ENCODE results near the gene ADGRL4.
"Not testable (repeated sequence)": the region's sequence is repeated elsewhere in the genome, so short reads cannot be mapped to it uniquely, and the experiment has no call there.

Gene ADGRL4

DNA sequence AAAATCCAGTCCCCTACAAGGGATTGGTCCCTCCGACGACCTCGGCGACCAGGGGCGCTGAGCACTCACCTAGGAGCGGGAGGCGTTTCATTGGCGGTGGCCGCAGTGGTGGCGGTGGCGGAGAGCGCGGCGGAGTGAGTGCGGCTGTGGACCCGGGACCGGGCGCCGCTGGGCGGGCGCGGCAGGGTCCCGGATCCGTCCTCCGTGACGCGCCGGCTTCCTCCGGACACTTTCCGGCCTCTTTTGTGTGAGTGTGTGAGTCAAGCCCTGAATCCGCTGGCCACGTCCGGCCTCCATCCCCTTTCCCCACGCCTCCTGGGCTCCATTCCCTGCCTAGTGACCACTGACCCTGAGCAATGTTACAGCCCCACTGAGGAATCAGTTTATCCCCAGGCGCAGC is at the start of gene ADGRL4:
Gene ADGRL4 (minus strand): TSS at position 167 of the 400 bp plus-strand sequence. CDS start 76 bp downstream, at position 91.
- no peak for DNase-seq

GRCh38 chr1:79055856-79056255 is 49.3 kb upstream of the ADGRL4 start:
- DNase-seq: no peak

DNA sequence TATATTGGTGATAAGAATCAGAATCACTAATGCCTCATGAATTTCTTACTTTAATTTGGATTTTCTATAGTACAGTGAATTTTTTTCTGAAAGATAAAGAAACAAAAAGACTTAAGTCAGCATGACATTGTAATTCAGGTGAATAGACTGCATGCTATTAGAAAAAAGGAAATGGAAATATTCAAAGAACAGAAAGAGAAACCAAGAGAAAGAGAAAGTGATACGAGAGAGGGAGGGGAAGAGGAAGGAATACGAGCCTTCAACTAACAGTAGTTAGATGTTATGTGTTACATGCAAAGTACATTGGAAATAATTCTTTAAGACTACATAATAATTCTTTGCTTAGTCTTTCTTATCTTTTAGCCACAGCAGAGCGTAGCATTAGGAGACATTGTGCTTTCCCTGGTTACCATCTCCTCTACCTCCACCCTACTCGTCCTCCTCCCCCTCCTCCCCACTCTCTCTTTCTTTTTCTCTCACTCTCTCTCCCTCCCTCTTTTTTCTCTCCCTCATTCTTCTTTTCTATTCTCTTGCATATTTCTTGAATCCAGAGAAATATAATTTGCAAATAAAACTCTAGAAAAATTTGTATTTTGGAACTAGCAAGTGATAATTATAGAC is 46.4 kb upstream of the ADGRL4 start:
- DNase-seq: no peak

GRCh38 chr1:79044974-79045650 is 38.6 kb upstream of the ADGRL4 start:
- DNase-seq: no peak

DNA sequence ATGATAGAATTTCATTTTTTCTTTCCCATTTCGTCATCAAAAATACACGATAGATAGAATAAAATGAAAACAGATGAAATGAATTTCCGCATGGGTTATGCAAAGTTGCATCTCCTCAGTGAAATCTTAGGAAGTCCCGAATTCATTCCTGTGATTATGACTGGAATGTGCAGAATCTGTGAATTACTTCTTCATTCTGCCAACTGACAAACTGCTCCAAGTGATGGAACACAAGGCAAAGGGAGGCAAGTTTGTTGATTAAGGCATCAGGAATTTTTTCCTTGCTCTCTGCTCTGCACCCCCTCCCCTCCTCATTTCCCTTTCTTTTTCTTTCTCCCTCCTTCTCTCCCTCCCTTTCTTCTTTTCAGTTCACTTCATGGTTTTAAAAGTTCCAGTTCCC is 37.0 kb upstream of the ADGRL4 start:
- no peak for DNase-seq

DNA sequence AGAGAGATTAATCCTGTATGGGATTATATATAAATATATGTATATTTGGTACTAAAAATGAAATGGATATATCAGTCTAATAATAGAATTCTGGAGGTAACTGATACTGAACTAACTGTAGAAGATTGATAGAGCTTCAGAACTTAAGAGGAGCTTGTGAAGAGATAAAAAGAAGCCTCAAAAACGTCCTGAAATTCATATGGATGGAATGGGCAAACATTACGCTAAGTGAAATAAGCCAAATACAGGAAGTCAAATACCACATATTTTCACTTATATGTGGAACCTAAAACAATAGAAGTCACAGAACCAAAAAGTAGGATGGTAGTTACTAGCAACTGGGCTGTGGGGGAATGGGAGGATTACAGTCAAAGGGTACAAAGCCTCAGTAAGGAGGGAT is 36.0 kb upstream of the ADGRL4 start:
- DNase-seq: no peak

DNA sequence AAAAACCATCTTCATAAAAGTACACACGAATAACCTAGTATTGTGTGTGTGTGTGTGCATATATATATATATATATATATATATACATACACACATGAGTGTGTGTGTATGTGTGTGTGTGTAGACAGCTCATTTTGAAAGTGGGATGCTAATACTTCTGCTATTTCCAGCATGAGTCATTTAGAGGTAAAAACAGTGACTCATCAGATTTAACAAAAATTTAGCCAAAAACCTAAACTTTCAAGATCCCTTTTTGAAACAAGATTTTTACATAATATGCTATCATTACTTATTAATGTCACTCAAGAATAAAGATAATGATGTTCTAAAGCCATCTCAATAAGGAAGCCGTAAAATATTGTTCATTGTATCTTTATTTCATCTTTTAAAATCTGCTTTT is 35.6 kb upstream of the ADGRL4 start:
- DNase-seq: no peak

DNA sequence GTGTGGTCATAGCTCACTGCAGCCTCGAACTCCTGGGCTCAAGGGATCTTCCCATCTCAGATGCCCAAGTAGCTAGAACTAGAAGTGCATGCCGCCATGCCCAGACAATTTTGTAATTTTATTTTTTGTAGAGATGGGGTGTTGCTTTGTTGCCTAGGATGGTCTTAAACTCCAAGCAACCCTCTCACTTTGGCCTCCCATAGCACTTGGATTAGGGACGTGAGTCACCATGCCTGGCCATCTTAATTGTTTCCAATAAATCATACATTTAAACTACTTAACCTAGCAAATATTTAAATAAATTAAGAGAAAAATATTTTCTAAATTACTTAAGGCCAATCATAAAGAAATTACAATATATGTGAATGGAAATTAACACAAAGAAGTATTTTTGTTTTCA is 35.1 kb upstream of the ADGRL4 start:
- no peak for DNase-seq

DNA sequence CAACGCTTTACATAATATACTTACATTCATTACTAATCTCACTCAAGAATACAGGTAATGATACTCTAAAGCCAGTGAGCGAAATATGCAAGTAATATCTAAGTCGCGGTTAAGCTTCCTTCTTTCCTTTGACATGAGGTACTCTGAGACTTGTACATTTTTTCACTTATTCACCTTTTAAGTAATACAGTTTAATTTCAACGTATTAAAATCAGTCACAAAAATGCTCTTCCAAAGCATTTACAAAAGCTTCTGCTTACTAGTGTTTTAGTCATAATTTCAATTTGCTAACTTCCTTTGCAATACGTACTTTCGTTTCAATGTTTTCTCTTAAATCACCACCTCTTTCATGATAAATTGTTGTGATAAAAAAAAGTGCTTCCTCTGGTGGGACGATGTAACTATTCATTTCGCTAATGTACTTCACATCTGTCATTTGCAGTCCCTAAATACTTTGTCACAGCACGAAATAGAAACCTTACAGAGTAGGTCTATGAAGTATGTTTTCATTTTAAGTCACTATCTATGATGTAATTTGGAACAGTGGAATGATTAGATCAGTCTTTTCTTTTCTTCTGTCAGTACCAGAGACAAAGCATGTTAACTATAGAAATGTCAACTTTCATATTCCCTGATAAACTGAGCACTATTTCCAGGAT is 34.0 kb upstream of the ADGRL4 start:
- DNase-seq: no peak

GRCh38 chr1:79037085-79037484 is 30.6 kb upstream of the ADGRL4 start:
- DNase-seq: no peak

DNA sequence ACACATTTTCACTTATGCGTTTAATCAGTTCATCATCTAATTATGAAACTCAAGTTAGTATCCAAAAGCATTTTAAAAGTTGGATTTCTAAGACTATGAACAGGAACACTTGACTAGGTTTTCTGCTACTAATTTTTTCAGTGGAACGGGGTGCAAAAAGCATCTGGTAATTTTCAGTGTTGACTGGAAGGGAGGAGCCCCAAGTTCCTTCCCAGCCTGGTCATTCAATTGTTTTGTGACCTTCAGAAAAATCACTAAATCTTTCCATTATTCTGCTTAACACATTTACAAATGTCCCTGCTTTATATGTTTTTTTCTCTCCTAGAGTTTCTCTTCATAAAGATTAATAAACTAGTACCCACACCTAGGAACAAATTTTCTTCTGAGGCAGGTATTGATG is 6.0 kb upstream of the ADGRL4 start:
- DNase-seq: no peak

- DNase-seq: no peak
These were observed 4.1 kb upstream of the ADGRL4 start for GRCh38 chr1:79010589-79010988.

DNA sequence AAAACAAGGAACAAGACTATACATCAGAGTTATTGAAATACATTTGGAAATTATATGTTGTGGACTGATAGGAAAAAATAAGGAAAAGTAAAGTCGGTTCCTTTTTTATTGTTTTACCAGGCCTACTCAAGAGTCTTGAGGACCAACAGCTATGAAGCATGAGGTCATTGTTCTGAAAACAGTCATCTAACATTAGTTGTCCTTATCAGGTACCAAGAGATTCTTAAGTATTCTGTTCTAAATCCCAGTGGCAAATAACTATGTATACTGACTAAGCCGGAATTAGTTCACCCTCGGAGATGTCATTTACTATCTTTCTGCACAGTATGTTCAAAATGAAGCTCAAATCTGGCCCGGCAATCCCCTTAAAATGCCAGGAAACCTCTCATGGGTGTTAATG is 585 bp downstream of the ADGRL4 start:
- DNase-seq: no peak

DNA sequence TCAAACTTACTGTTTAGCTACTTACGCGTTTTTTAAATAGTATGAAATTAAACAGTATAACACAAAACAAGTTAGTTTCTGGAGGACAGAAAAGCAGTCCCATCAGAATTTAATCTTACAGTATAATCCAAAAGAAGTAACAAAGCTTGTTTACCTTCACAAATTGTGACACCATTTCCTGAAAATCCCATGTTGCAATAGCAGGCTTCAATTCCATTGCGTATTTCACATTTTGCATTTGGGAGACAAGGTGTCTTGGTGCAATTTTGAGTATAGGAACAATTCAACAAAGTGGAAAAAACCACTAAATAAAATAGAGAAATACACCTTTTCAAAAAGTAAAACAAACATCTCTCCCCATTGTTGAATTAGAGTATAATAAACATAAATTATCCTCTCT is 1.6 kb downstream of the ADGRL4 start:
- no peak for DNase-seq

DNA sequence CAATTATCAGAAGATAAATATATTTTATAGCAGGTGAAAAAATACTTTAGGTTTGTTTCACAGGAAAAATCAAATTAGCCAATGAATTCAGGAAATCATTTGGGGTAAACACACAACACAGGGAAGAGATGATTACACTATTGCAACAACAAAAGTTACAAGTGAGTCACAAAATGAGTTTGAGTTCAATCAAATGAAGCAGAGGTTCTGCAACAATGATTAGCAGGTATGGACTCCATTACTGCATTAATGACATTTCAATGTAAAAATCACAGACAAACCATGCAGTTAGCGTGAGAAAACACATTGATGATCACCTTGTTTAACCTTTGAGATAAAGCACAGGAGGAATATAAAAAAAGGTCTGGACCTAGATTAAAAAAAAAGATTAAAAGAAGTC is 9.7 kb downstream of the ADGRL4 start:
- DNase-seq: no peak

DNA sequence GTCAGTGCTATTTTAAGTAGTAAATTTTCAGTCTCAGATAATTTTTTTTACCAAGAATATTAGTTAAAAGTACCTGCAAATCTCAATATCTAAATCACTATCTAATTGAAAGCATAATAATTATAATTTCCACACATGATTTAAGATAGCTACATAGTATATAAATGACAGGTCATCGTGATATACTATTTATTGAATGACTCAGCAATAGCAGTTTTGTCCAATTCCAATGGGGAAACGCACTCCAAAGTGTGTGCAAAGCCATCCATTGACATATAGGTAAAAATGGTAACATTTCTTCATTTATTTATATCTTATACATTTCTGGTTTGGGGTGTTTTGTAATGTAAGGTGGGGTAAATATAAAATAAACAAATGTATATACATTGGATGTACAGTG is 19.5 kb downstream of the ADGRL4 start:
- DNase-seq: no peak

- no peak for DNase-seq
These were observed 26.0 kb downstream of the ADGRL4 start for GRCh38 chr1:78980511-78980910.

DNA sequence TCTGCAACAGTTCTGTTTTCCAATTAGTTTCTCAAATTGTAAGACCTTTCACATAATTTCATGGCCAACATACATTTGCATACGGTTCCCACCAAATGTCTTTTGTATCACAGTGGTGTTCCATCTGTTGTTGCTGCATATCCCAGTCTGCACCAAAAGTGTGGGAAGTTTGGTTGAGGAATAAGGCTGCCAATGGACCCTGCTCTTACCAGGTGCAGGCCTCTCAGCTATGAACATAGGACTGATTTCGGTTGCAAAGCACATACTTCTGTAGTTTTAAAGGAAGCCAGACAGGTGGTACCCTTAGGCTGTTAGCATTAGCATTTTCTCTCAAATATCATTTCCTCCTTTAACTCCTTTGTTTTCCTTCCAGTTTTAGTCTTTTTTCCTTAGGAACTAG is 33.8 kb downstream of the ADGRL4 start:
- no peak for DNase-seq

- DNase-seq: not testable (repeated sequence)
These were observed 39.4 kb downstream of the ADGRL4 start for GRCh38 chr1:78967091-78967490.

DNA sequence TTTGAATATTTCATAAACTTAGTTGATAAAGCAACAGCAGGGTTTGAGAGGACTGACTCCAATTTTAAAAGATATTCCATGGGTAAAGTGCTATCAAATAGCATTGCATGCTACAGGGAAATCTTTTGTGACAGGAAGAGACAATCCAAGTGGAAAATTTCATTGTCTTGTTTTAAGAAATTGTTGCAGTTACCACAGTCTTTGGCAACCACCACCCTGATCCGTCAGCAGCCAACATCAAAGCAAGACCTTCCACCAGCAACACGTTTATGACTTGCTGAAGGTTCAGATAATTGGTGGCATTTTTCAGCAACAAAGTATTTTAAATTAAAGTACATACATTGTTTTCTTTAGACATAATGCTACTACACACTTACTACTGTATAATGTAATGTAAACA is 47.8 kb downstream of the ADGRL4 start:
- no peak for DNase-seq

DNA sequence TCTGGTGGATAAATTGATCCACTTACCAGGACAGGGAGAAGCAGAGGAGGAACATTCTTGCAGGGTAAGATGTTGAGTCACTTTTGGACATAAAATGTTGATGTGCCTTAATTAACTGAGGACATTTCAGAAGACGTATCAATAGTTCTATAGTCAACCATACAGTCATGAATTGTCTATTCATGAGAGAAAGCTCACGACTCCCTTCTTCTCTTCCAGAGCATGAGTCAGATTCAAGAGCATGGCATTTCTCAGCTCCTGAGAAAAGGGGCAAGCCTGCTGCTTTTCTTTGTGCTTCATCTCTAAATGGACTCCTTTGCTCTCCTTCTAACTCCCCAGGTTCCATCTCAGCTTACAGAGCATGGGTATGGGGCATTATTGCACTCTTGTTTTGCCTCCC is 55.7 kb downstream of the ADGRL4 start:
- DNase-seq: no peak

- no peak for DNase-seq
These were observed 57.3 kb downstream of the ADGRL4 start for GRCh38 chr1:78949227-78949626.

GRCh38 chr1:78919150-78919549 is 87.4 kb downstream of the ADGRL4 start:
- no peak for DNase-seq

DNA sequence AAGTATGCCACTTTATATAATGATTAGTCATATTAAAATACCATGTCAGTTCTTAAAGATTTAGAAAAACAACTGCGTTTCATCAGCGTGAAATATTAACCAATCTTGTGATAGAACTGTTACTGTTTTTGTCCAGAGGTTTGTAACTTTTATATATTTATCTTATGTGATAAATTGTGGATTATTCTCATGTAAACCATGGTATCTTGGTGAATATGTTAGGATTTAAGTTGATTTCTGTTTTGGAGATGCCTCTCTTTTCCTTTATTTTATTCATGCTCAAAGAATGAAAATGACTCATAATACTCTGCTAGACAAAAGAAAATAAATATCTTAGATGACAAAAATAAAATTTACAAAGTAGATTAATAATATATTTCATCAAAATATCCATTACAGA is 88.4 kb downstream of the ADGRL4 start:
- no peak for DNase-seq

DNA sequence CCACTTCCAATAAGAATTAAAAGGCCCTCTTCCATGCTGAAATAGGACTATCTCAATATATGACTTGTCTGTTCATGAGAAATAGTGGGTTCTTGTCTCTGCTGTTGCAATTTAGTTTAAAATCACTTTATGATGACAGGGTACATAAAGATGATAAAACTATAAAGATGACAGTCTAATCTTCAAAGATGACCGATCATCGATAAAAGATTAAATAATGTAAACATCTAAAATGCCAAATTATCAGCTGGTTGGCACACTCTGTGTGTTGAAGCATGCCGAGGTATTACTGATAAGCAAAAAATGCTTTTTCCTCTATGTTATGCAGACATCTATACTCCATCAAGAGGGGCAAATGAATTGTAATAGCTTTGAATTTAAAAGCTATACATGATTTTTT is 89.5 kb downstream of the ADGRL4 start:
- no peak for DNase-seq
